CD4-positive, alpha-beta memory T cell (primary cell): ENCODE data around the gene GRAMD2A. TPM values are rescaled to one million over a fixed set of nuclear protein-coding genes. Genes with fewer than 3 reads are reported as not detected.

Experiments used
- CTCF ChIA-PET: fragments of 350-600 bp; sonication (Branson Sonifier 250); formaldehyde crosslinking; loops from one replicate; lab custom pipeline; 2021; ENCODE audit warnings: inconsistent platforms; ENCODE audit not compliant: partially characterized antibody; lab: Charles Lee
- POLR2A ChIA-PET: fragments of 350-600 bp; sonication (Branson Sonifier 250); formaldehyde crosslinking; loops from one replicate; lab custom pipeline; 2021; ENCODE audit not compliant: partially characterized antibody; lab: Charles Lee
- DNase-seq, 5 donors: peaks; one replicate each; pipeline versions ENCODE4 v3.0.0 to v3.0.0-alpha.2; 2020 to 2022; ENCODE audit warnings: mixed read lengths in 1 of 5
- H3K27ac ChIP-seq: one replicate; pipeline ENCODE4 v1.7.0; 2013; ENCODE audit warnings: low read depth, low read length
- H3K27me3 ChIP-seq: 2 replicates; pipeline ENCODE4 v1.7.0; 2013; ENCODE audit warnings: mild to moderate bottlenecking, low read length, moderate library complexity; ENCODE audit not compliant: insufficient read depth
- H3K36me3 ChIP-seq: 2 replicates; pipeline ENCODE4 v1.7.0; 2013; ENCODE audit warnings: mild to moderate bottlenecking, low read length, moderate library complexity; ENCODE audit not compliant: insufficient read depth
- H3K4me1 ChIP-seq: 2 replicates; pipeline ENCODE4 v1.7.0; 2013; ENCODE audit warnings: mild to moderate bottlenecking, low read length, moderate library complexity; ENCODE audit not compliant: insufficient read depth
- H3K4me3 ChIP-seq, 2 donors: one replicate each; pipeline ENCODE4 v1.7.0; 2013; ENCODE audit warnings: low read length in 2 of 2, mild to moderate bottlenecking in 1 of 2
- H3K9me3 ChIP-seq, 2 donors: one replicate each; pipeline ENCODE4 v1.7.0; 2013; ENCODE audit warnings: low read length in 2 of 2, control low read depth in 1 of 2; ENCODE audit not compliant: control insufficient read depth in 1 of 2
- H3K27ac Mint-ChIP-seq, 7 donors: one replicate each; pipeline ENCODE4 v1.8.0; 2020 to 2021; ENCODE audit warnings: mixed read lengths in 7 of 7, mild to moderate bottlenecking in 6 of 7, inconsistent platforms in 3 of 7, moderate library complexity in 3 of 7
- H3K27me3 Mint-ChIP-seq, 2 donors: one replicate each; pipeline ENCODE4 v1.8.0; 2020 to 2021; ENCODE audit warnings: mixed read lengths in 2 of 2
- H3K36me3 Mint-ChIP-seq, 2 donors: one replicate each; pipeline ENCODE4 v1.8.0; 2020 to 2021; ENCODE audit warnings: mixed read lengths in 2 of 2, inconsistent platforms in 1 of 2, mild to moderate bottlenecking in 1 of 2
- H3K4me1 Mint-ChIP-seq, 4 donors: one replicate each; pipeline ENCODE4 v1.8.0; 2020 to 2021; ENCODE audit warnings: mixed read lengths in 4 of 4, mild to moderate bottlenecking in 1 of 4
- H3K4me3 Mint-ChIP-seq, 8 donors: one replicate each; pipeline ENCODE4 v1.8.0; 2020 to 2021; ENCODE audit warnings: mixed read lengths in 8 of 8, mild to moderate bottlenecking in 7 of 8, moderate library complexity in 6 of 8, inconsistent platforms in 3 of 8
- H3K9me3 Mint-ChIP-seq, 8 donors: one replicate each; pipeline ENCODE4 v1.8.0; 2020 to 2021; ENCODE audit warnings: mixed read lengths in 8 of 8, mild to moderate bottlenecking in 5 of 8, inconsistent platforms in 3 of 8, moderate library complexity in 1 of 8
- intact Hi-C: fragments of 100-400 bp; cut with micrococcal nuclease; formaldehyde crosslinking; loops from one replicate; pipeline ENCODE4 v1.15.1; 2023
- polyA plus RNA-seq, 2 donors: library from polyadenylated mRNA; unstranded; fragments of 300-500 nt; fragmentation: Illumina TruSeq; gene quantifications; one replicate each; pipeline ENCODE4 v1.2.3, GENCODE V29; 2021
- total RNA-seq, 2 experiments: library from RNA; stranded (reverse); gene quantifications; one replicate each; pipeline ENCODE4 v1.2.3, GENCODE V29; 2021

GRAMD2A gene
- total and polyA plus RNA-seq, 4 experiments from 2014 or later: not detected

- Mint-ChIP-seq H3K4me1 (no peaks in the 10 kb centered on the region), H3K27ac (no peak overlapping the region), H3K36me3 (no peaks in the 10 kb centered on the region), H3K4me3 (no peak overlapping the region), H3K9me3 (no peaks in the 10 kb centered on the region), H3K27me3 (peaks cover 0 to 2% of the 10 kb centered on the region in 2 donors)
- no peak overlapping the region for H3K27ac ChIP-seq
- intact Hi-C loops: no loop called here
- no peaks in the 10 kb centered on the region for H3K27me3 ChIP-seq
- no peaks in the 10 kb centered on the region for H3K4me1 ChIP-seq
- DNase-seq: no peak
- ChIA-PET POLR2A (no interaction called here), CTCF (interaction anchor here (1.0 kb wide), 1 partner anchor 8 kb away, joined by 3 read pairs; no protein-coding TSS in a partner anchor)
- H3K9me3 ChIP-seq: no peaks in the 10 kb centered on the region
- H3K36me3 ChIP-seq: no peaks in the 10 kb centered on the region
- H3K4me3 ChIP-seq: no peak overlapping the region
Measured at GRCh38 chr15:72131922-72132321, 65.7 kb downstream of the GRAMD2A start.

GRCh38 chr15:72130272-72130671 lies 67.3 kb downstream of the GRAMD2A start:
- H3K36me3 Mint-ChIP-seq: no peaks in the 10 kb centered on the region
- ChIA-PET POLR2A (no interaction called here), CTCF (interaction anchor here (1.0 kb wide), 1 partner anchor 25 kb away, joined by 3 read pairs; no protein-coding TSS in a partner anchor)
- Histone ChIP-seq H3K27me3 (no peaks in the 10 kb centered on the region), H3K27ac (no peak overlapping the region), H3K36me3 (no peaks in the 10 kb centered on the region), H3K9me3 (no peaks in the 10 kb centered on the region), H3K4me3 (no peak overlapping the region), H3K4me1 (no peaks in the 10 kb centered on the region)
- no peaks in the 10 kb centered on the region for H3K4me1 Mint-ChIP-seq
- no peak overlapping the region for H3K27ac Mint-ChIP-seq
- peaks cover 0 to 2% of the 10 kb centered on the region in 2 donors for H3K27me3 Mint-ChIP-seq
- no peak overlapping the region for H3K4me3 Mint-ChIP-seq
- no peak for DNase-seq
- intact Hi-C loops: no loop called here
- H3K9me3 Mint-ChIP-seq: no peaks in the 10 kb centered on the region

- no peak for DNase-seq
- Mint-ChIP-seq H3K27ac (no peak overlapping the region), H3K4me3 (no peak overlapping the region), H3K4me1 (no peaks in the 10 kb centered on the region), H3K27me3 (peaks cover 0 to 2% of the 10 kb centered on the region in 2 donors), H3K36me3 (no peaks in the 10 kb centered on the region), H3K9me3 (no peaks in the 10 kb centered on the region)
- Histone ChIP-seq H3K27me3 (no peaks in the 10 kb centered on the region), H3K9me3 (no peaks in the 10 kb centered on the region), H3K4me3 (no peak overlapping the region), H3K4me1 (no peaks in the 10 kb centered on the region), H3K27ac (no peak overlapping the region), H3K36me3 (no peaks in the 10 kb centered on the region)
- ChIA-PET POLR2A (no interaction called here), CTCF (no interaction called here)
- intact Hi-C loops: no loop called here
Measured at GRCh38 chr15:72128359-72128758, 69.2 kb downstream of the GRAMD2A start.

DNA sequence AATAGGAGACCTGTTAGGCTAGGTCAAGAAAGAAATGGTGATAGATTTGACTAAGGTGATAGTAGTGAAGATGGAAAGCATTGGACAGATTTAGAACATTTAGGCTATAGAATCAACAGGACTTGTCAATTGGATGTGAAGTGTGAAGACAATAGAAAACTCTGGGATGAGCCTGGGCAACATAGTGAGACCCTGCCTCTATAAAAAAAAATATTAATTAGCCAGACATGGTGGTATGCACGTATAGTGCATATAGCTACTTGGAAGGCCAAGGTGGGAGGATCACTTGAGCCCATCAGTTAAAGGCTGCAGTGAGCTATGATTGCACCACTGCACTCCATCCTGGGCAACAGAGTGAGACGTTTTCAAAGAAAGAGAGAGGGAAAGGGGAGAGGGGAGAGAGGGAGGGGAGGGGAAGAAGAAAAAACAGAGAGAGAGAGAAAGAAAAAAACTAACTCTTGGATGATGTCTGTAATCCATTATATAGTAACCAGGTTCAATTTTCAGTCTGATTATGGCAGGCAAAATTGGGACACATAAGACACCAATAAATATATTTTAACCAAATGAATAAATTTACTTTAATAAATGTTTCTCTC lies 69.8 kb downstream of the GRAMD2A start:
- intact Hi-C loops: no loop called here
- H3K36me3 ChIP-seq: no peaks in the 10 kb centered on the region
- H3K27me3 Mint-ChIP-seq: peaks cover 0 to 2% of the 10 kb centered on the region in 2 donors
- no peaks in the 10 kb centered on the region for H3K9me3 ChIP-seq
- ChIA-PET POLR2A (interaction anchor here (0.7 kb wide), 1 partner anchor 622 kb away, joined by 3 read pairs; no protein-coding TSS in a partner anchor), CTCF (interaction anchor here (1.1 kb wide), 1 partner anchor 10 kb away, joined by 3 read pairs; the partner anchor contains the start of gene SENP8)
- H3K4me1 ChIP-seq: no peaks in the 10 kb centered on the region
- H3K4me1 Mint-ChIP-seq: no peaks in the 10 kb centered on the region
- no peak overlapping the region for H3K27ac ChIP-seq
- no peaks in the 10 kb centered on the region for H3K36me3 Mint-ChIP-seq
- no peak for DNase-seq
- no peak overlapping the region for H3K4me3 ChIP-seq
- H3K4me3 Mint-ChIP-seq: no peak overlapping the region
- no peaks in the 10 kb centered on the region for H3K9me3 Mint-ChIP-seq
- no peak overlapping the region for H3K27ac Mint-ChIP-seq
- no peaks in the 10 kb centered on the region for H3K27me3 ChIP-seq

DNA sequence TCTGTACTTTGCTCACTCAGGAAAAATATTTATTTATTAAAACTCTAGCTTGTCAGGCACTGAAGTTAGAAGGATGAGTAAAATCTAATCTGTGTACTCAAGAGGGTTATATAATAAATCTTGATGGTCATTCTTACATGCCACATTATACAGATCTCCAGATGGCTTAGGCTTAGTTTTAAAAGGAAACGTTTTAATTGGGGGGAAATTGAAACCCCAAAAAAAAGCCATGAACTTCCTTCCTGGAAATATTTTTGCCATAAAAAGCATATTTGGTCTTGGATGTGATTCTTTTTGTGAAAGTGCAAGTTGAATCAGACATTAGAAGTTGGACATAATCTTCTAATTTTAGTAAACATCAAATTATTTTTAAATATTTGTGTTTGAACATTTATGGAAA lies 73.4 kb downstream of the GRAMD2A start:
- Mint-ChIP-seq H3K4me3 (no peak overlapping the region), H3K9me3 (no peaks in the 10 kb centered on the region), H3K36me3 (no peaks in the 10 kb centered on the region), H3K27me3 (no peaks in the 10 kb centered on the region), H3K27ac (no peak overlapping the region), H3K4me1 (peaks cover under 1 to 4% (median 2%) of the 10 kb centered on the region in 4 donors)
- CTCF ChIA-PET: no interaction called here
- Histone ChIP-seq H3K27me3 (no peaks in the 10 kb centered on the region), H3K4me3 (no peak overlapping the region), H3K27ac (no peak overlapping the region), H3K36me3 (no peaks in the 10 kb centered on the region), H3K4me1 (peaks cover under 1% of the 10 kb centered on the region), H3K9me3 (no peaks in the 10 kb centered on the region)
- POLR2A ChIA-PET: no interaction called here
- intact Hi-C loops: no loop called here
- no peak for DNase-seq

DNA sequence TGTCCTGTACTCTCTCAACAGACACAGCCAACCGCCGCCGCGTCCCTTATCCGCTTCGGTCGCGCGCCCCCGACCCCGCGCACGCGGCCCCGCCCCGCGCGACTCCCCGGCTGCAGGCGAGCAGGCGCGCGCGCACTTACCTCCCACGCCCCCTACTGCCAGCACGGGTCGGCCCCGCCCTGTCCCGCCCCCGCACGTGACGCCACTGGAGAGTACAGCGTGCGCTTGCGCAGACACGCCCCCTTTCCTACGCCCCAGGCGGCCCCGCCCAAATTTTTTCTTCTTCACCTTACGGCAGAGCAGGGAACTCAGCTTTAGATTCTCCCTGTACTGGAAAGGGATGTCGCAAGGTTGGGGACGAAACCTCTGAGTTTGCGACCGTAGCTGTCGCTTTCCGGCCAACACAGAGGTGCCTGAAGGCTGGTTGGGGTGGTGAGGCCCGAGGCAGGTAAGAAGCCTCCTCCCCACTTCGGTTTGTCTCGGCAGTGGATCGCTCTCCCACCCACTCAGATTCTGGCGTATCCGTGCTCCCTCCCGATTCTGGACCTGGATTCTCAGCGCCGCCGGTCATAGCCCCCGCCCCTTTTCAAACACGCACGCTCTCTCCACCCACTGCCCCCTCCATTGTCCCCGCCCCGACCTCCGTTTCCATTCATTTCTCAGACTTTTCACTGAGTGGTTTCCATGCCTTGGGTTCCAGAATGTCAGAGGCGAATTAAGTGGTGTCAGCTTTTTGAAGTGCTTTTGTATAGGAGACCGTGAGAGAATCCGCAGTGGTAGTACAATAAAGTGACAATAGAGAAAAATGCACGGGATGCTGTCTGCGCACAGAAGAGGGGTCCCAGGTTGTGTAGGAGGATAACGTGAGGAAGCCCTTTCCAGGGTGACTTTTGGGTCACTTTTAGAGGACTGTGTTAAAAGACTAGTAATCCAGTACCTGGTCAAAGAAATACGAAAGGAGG lies 79.3 kb downstream of the GRAMD2A start, which contains the start of the genes MYO9A and SENP8:
TSS of gene MYO9A (minus strand) at position 134 of the 962 bp plus-strand sequence. CDS start 71,587 bp downstream, outside the sequence.
TSS of gene SENP8 (plus strand) at position 387 of the 962 bp plus-strand sequence. CDS start 21,221 bp downstream, outside the sequence.
- H3K27ac ChIP-seq: peak within 1 kb of the TSS; percentile 94
- peak; percentile 97 to 98 (median 98) for DNase-seq
- Mint-ChIP-seq H3K4me3 (peak within 1 kb of the TSS; percentile 93 to 100 (median 98)), H3K36me3 (peaks cover 0 to 13% of the 10 kb centered on the region in 2 donors), H3K9me3 (no peaks in the 10 kb centered on the region), H3K27ac (peak within 1 kb of the TSS; percentile 96 to 99 (median 99)), H3K4me1 (peaks cover 24 to 56% (median 37%) of the 10 kb centered on the region in 4 donors), H3K27me3 (no peaks in the 10 kb centered on the region)
- ChIA-PET POLR2A (interaction anchor here (0.7 to 1.5 kb wide), 4 partner anchors 50 to 112 kb away, joined by 3 to 6 read pairs (median 4); partner anchors contain the start of gene PKM), CTCF (interaction anchor here (0.6 kb wide), 1 partner anchor 9 kb away, joined by 3 read pairs; no protein-coding TSS in a partner anchor)
- H3K27me3 ChIP-seq: no peaks in the 10 kb centered on the region
- intact Hi-C loops: loop anchor here (1.0 to 5.0 kb wide), 5 partner anchors 113 to 934 kb away; partner anchors contain the start of genes HEXA, NEO1, PARP6 and PKM
- no peaks in the 10 kb centered on the region for H3K9me3 ChIP-seq
- peak within 1 kb of the TSS; percentile 89 for H3K4me3 ChIP-seq
- no peaks in the 10 kb centered on the region for H3K36me3 ChIP-seq
- peaks cover 23% of the 10 kb centered on the region for H3K4me1 ChIP-seq
